Skeletal muscle tissue (tissue), 4 donors: ENCODE data around the gene EIF4E3. TPM values are rescaled to one million over a fixed set of nuclear protein-coding genes. Genes with fewer than 3 reads are reported as not detected.

ENCODE experiments used
- H3K27ac ChIP-seq: one replicate; pipeline ENCODE4 v1.7.0; 2013; ENCODE audit warnings: mild to moderate bottlenecking, low read depth, low read length, inconsistent platforms
- H3K27me3 ChIP-seq, 3 donors: one replicate each; pipeline ENCODE4 v1.7.0; 2013; ENCODE audit warnings: low read length in 3 of 3; ENCODE audit not compliant: control insufficient read depth in 3 of 3, insufficient read depth in 3 of 3
- H3K36me3 ChIP-seq, 3 donors: one replicate each; pipeline ENCODE4 v1.7.0; 2013; ENCODE audit warnings: low read length in 3 of 3; ENCODE audit not compliant: control insufficient read depth in 3 of 3, insufficient read depth in 3 of 3
- H3K4me1 ChIP-seq, 3 donors: one replicate each; pipeline ENCODE4 v1.7.0; 2013; ENCODE audit warnings: low read length in 3 of 3, mild to moderate bottlenecking in 3 of 3; ENCODE audit not compliant: control insufficient read depth in 3 of 3, insufficient read depth in 3 of 3
- H3K4me3 ChIP-seq, 3 donors: one replicate each; pipeline ENCODE4 v1.7.0; 2013; ENCODE audit warnings: low read length in 3 of 3
- H3K9ac ChIP-seq, 3 donors: one replicate each; pipeline ENCODE4 v1.7.0; 2013; ENCODE audit warnings: low read length in 3 of 3, mild to moderate bottlenecking in 3 of 3, moderate library complexity in 2 of 3, low read depth in 1 of 3
- H3K9me3 ChIP-seq, 3 donors: one replicate each; pipeline ENCODE4 v1.7.0; 2013; ENCODE audit warnings: low read length in 3 of 3; ENCODE audit not compliant: control insufficient read depth in 3 of 3
- total RNA-seq: library from RNA; depleted of rRNA; stranded (reverse); fragments of >200 nt; gene quantifications from one replicate; pipeline ENCODE4 v1.2.3, GENCODE V29; 2014
- donor health status: Osteomylitis.

Gene EIF4E3
- total RNA-seq, 1 donor from 2014 or later = 2.6 TPM

DNA sequence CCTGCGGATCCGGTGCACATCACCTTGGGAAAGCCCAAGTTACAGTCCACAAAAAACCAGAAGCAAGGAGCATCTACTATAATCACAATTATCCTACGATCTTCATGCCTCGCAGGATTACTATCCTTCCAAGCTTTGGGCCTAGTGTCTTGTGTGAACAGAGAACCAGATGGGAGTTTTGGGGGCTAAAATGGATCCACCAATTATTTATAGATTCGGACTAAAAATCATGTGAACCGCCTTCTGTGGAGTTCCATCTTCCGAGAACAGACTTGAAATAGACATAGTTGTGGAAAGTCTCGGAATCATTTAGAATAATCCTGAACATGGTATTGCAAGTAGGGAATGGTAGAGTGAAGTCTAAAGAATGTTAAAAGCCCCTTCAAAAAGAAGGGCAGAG lies 70.1 kb downstream of the EIF4E3 start:
- Histone ChIP-seq H3K9ac (no peak overlapping the region), H3K27me3 (no peaks in the 10 kb centered on the region), H3K4me1 (peaks cover 9 to 10% (median 10%) of the 10 kb centered on the region in 3 donors), H3K9me3 (no peaks in the 10 kb centered on the region), H3K4me3 (no peak overlapping the region), H3K27ac (no peak overlapping the region), H3K36me3 (no peaks in the 10 kb centered on the region)

- Histone ChIP-seq H3K9ac (no peak overlapping the region), H3K4me3 (no peak overlapping the region), H3K4me1 (peaks cover 6 to 9% (median 7%) of the 10 kb centered on the region in 3 donors), H3K27me3 (no peaks in the 10 kb centered on the region), H3K36me3 (no peaks in the 10 kb centered on the region), H3K27ac (no peak overlapping the region), H3K9me3 (no peaks in the 10 kb centered on the region)
Observed at GRCh38 chr3:71653414-71653807, 71.8 kb downstream of the EIF4E3 start.

- Histone ChIP-seq H3K27me3 (no peaks in the 10 kb centered on the region), H3K4me3 (no peak overlapping the region), H3K4me1 (peaks cover 2 to 4% (median 2%) of the 10 kb centered on the region in 3 donors), H3K9me3 (no peaks in the 10 kb centered on the region), H3K9ac (no peak overlapping the region), H3K36me3 (no peaks in the 10 kb centered on the region), H3K27ac (no peak overlapping the region)
Observed at GRCh38 chr3:71652781-71653413, 72.3 kb downstream of the EIF4E3 start.

DNA sequence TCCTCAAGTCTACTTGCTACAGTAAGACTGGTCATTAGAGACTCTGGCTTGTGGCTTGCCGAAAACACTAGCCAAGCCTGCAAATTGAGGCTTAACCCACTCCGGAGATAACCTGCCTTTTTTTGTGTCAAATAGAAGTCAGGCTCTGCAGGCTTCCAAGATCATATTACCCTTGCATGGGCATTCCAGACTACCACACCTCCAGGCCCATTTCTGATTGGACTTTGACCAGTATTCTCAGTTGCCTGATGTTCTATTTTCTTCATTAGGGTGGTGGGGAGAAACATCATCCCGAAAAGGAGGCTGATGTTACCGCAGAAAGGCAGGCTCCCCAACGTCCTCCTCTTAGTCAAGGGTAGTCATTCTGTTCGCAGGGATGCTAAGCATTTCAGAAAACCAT lies 73.6 kb downstream of the EIF4E3 start:
- Histone ChIP-seq H3K36me3 (no peaks in the 10 kb centered on the region), H3K9ac (no peak overlapping the region), H3K4me3 (no peak overlapping the region), H3K9me3 (no peaks in the 10 kb centered on the region), H3K27me3 (no peaks in the 10 kb centered on the region), H3K4me1 (peaks cover 0 to 2% (median 0%) of the 10 kb centered on the region in 3 donors), H3K27ac (no peak overlapping the region)

GRCh38 chr3:71650372-71650771 lies 74.8 kb downstream of the EIF4E3 start:
- Histone ChIP-seq H3K4me3 (no peak overlapping the region), H3K9ac (no peak overlapping the region), H3K27ac (no peak overlapping the region), H3K27me3 (no peaks in the 10 kb centered on the region), H3K4me1 (peaks cover 0 to 2% (median 0%) of the 10 kb centered on the region in 3 donors), H3K36me3 (no peaks in the 10 kb centered on the region), H3K9me3 (no peaks in the 10 kb centered on the region)

DNA sequence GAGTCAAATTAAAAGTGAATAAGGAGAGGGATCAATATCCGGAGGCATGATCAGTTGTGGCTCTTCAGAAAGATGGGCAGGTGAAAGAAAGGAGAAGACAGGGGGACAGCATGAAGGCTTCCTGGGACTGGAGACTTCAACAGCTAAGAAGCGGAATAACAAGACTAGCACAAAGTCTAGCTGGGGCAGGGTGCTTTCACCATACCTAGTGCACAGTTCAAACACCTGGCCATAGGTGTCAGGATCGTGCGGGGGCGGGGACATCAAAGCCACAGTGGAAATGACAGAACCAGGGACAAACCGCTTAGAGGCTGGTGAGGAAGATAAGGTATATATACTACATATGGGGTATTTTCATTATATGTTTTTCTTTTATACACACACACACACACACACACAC lies 75.4 kb downstream of the EIF4E3 start:
- Histone ChIP-seq H3K9ac (no peak overlapping the region), H3K27ac (no peak overlapping the region), H3K4me1 (peaks cover 0 to 2% (median 0%) of the 10 kb centered on the region in 3 donors)

DNA sequence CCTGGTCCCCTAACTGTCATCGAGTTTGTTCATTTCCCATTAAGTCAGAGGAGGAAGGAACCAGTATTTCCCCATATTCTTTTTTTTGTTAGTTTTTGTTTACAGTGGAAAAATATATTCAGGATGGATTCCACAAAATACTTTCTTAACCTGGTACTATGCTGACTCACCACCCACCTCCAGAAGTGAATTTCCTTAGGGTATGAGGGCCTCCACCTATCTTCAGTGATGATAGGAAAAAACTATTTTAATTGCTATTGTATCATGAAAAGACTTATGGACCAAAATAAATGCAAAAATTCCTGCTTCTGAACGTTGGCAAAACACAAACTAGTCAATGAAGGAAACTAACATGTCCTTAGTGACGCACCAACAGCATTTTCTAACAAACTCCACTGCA lies 77.5 kb downstream of the EIF4E3 start:
- Histone ChIP-seq H3K4me1 (peaks cover 0 to 2% (median 0%) of the 10 kb centered on the region in 3 donors), H3K9me3 (no peaks in the 10 kb centered on the region), H3K27me3 (no peaks in the 10 kb centered on the region), H3K9ac (no peak overlapping the region), H3K27ac (no peak overlapping the region), H3K36me3 (no peaks in the 10 kb centered on the region), H3K4me3 (no peak overlapping the region)

More for the DNA sequence above, 75.4 kb downstream of the EIF4E3 start:
- Histone ChIP-seq H3K9me3 (no peaks in the 10 kb centered on the region), H3K27me3 (no peaks in the 10 kb centered on the region), H3K36me3 (no peaks in the 10 kb centered on the region), H3K4me3 (no peak overlapping the region)

DNA sequence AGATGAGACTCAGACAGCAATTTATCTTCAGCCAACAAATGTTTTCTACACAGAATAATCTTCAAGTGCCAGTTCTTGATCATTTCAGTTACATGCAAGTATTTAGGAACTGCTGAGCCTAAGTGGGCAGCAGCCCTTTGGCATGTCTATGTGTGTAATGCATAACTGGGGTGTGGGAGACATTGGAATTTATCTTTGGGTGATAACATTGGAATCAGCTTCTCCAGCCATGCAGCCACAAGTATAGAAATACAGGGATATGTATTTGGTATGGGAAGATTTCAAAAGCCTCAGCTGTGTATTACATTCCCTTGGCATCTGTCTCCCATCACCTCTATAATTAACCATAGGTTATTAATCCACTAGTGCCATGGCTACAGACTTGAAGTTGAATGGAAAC lies 78.2 kb downstream of the EIF4E3 start:
- Histone ChIP-seq H3K27ac (no peak overlapping the region), H3K27me3 (no peaks in the 10 kb centered on the region), H3K4me3 (no peak overlapping the region), H3K36me3 (no peaks in the 10 kb centered on the region), H3K4me1 (no peaks in the 10 kb centered on the region), H3K9me3 (no peaks in the 10 kb centered on the region), H3K9ac (no peak overlapping the region)

GRCh38 chr3:71645140-71645539 lies 80.1 kb downstream of the EIF4E3 start:
- Histone ChIP-seq H3K4me3 (no peak overlapping the region), H3K9me3 (no peaks in the 10 kb centered on the region), H3K4me1 (no peaks in the 10 kb centered on the region), H3K27me3 (no peaks in the 10 kb centered on the region), H3K27ac (no peak overlapping the region), H3K9ac (no peak overlapping the region), H3K36me3 (no peaks in the 10 kb centered on the region)

DNA sequence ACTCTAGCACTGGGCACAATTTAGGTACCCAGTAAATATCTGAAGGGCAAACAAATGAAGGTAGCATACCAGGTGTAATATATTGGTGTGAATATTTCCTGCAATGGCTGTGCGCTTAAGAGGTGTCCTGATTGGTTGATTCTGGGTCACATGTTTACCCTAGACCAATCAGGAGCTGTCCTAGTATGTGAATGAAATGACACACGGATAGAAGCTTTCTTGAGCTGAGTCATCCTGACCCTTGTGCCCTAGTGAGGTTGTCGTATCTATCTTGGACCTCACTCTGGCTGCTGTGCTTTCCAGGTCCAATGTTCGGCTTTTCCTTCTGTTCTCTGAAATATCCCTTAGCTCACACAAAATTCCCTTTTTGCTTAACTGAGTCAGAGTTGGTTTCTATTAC lies 83.5 kb downstream of the EIF4E3 start:
- Histone ChIP-seq H3K27me3 (no peaks in the 10 kb centered on the region), H3K9me3 (no peaks in the 10 kb centered on the region), H3K4me1 (no peaks in the 10 kb centered on the region), H3K4me3 (no peak overlapping the region), H3K36me3 (no peaks in the 10 kb centered on the region), H3K27ac (no peak overlapping the region), H3K9ac (no peak overlapping the region)
